ENCODE measurements around the gene RPL6. TPM values are rescaled to one million over a fixed set of nuclear protein-coding genes. Genes with fewer than 3 reads are reported as not detected.

Gene RPL6
- total and polyA plus RNA-seq, 9 of the 15 experiments (the other 6 are each of a cell fraction or from before 2014, with no cell fraction given): 1,519 to 3,103 (median 2,396) TPM

GRCh38 chr12:112386726-112387125 lies 22.7 kb downstream of the RPL6 start (continued):
- TF ChIP-seq TAL1 (IDR thresholded peaks at IDR 0.05) (peak; percentile 74), ZBTB17 (CRISPR knock-in tag; IDR thresholded peaks at IDR 0.05) (no peak), ZNF146 (CRISPR knock-in tag; IDR thresholded peaks at IDR 0.05; ENCODE audit: unreplicated experiment) (no peak), RCOR1 (IDR thresholded peaks at IDR 0.05; ENCODE audit: borderline replicate concordance in 1 of 2, low read depth in 2 of 2, low read length in 2 of 2) (peak in 1 of 2 experiments; percentile 73; a peak in 1 of 4 replicates), ARID1B (IDR thresholded peaks at IDR 0.05) (peak; percentile 78), ATF7 (IDR thresholded peaks at IDR 0.05) (peak; percentile 22; the same call in 1 of the 2 replicates), ESRRB (CRISPR knock-in tag; IDR thresholded peaks at IDR 0.05; ENCODE audit: borderline replicate concordance) (no peak), NCOR1 (IDR thresholded peaks at IDR 0.05) (peak; percentile 73), TEAD4 (IDR thresholded peaks at IDR 0.05; ENCODE audit: low read length) (peak; percentile 66), TEAD4 (CRISPR knock-in tag; IDR thresholded peaks at IDR 0.05; ENCODE audit: borderline replicate concordance) (no peak), POLR2AphosphoS2 (IDR thresholded peaks at IDR 0.05; ENCODE audit: low read length) (no peak), FOSL1 (tag; conservative IDR thresholded peaks at IDR 0.05) (peak; percentile 26; the same call in 1 of the 2 replicates), NCOA6 (IDR thresholded peaks at IDR 0.05) (no peak), PML (IDR thresholded peaks at IDR 0.05; ENCODE audit: low read length) (peak; percentile 35; the same call in 1 of the 2 replicates), MTA2 (IDR thresholded peaks at IDR 0.05; ENCODE audit: low read depth) (peak; percentile 55; the same call in 1 of the 2 replicates), HDAC1 (IDR thresholded peaks at IDR 0.05) (0 out of 4 replicates have a peak, but pooled peaks of 1 of the 2 experiments have one; percentile 33), ZNF224 (CRISPR knock-in tag; IDR thresholded peaks at IDR 0.05) (no peak), CTBP1 (IDR thresholded peaks at IDR 0.05; ENCODE audit: borderline replicate concordance) (peak; percentile 22; the same call in 1 of the 2 replicates), RERE (CRISPR knock-in tag; IDR thresholded peaks at IDR 0.05; ENCODE audit: borderline replicate concordance) (no peak), MAFK (IDR thresholded peaks at IDR 0.05; ENCODE audit: low read length) (no peak), DACH1 (IDR thresholded peaks at IDR 0.05; ENCODE audit: partially characterized antibody) (peak; percentile 75), ZKSCAN8 (CRISPR knock-in tag; IDR thresholded peaks at IDR 0.05) (no peak), STAT6 (CRISPR knock-in tag; IDR thresholded peaks at IDR 0.05) (no peak)

Measured in K562 (cell line).